ENCODE measurements around the gene ROGDI. TPM values are rescaled to one million over a fixed set of nuclear protein-coding genes. Genes with fewer than 3 reads are reported as not detected.

The ROGDI gene
- total and polyA plus RNA-seq, 4 donors = 14.6 to 37.1 (median 30.5) TPM

- ATAC-seq (ENCODE audit: insufficient read depth, low FRiP score) (no peak), DNase-seq (peak in 1 of 3 donors; percentile 2)
- H3K4me3 ChIP-seq = no peak overlapping the region
- no peak overlapping the region for H3K27ac ChIP-seq (ENCODE audit: low read depth in 1 of 2, low read length in 1 of 2)
- no peaks in the 10 kb centered on the region for H3K36me3 ChIP-seq (ENCODE audit: control insufficient read depth in 4 of 4, insufficient read depth in 4 of 4, low read length in 4 of 4)
- no peaks in the 10 kb centered on the region for H3K27me3 ChIP-seq (ENCODE audit: control insufficient read depth in 3 of 3, insufficient read depth in 3 of 3, low read length in 2 of 3)
- H3K9me3 ChIP-seq (ENCODE audit: control insufficient read depth in 4 of 4, insufficient read depth in 3 of 4, low read length in 3 of 4) = no peaks in the 10 kb centered on the region
- WGBS, 2 donors = 78 to 85% methylated on average over 15 to 16 of the region's 16 CpGs
- no peak overlapping the region for H3K9ac ChIP-seq (ENCODE audit: insufficient read depth in 1 of 2, low read length in 2 of 2)
- H3K4me1 ChIP-seq (ENCODE audit: control insufficient read depth in 5 of 5, insufficient read depth in 5 of 5, low read length in 5 of 5) = no peaks in the 10 kb centered on the region
- no peak for TF ChIP-seq CTCF (IDR thresholded peaks at IDR 0.05; ENCODE audit: control extremely low read depth, extremely low read depth)
Measured at GRCh38 chr16:4783951-4784336, 18.5 kb downstream of the ROGDI start.

- no peak overlapping the region for H3K4me3 ChIP-seq
- H3K9ac ChIP-seq (ENCODE audit: insufficient read depth in 1 of 2, low read length in 2 of 2) = no peak overlapping the region
- no peak for TF ChIP-seq CTCF (IDR thresholded peaks at IDR 0.05; ENCODE audit: control extremely low read depth, extremely low read depth)
- H3K27me3 ChIP-seq (ENCODE audit: control insufficient read depth in 3 of 3, insufficient read depth in 3 of 3, low read length in 2 of 3) = no peaks in the 10 kb centered on the region
- ATAC-seq (ENCODE audit: insufficient read depth, low FRiP score) (no peak), DNase-seq (peak in 1 of 3 donors; percentile 5)
- no peaks in the 10 kb centered on the region for H3K36me3 ChIP-seq (ENCODE audit: control insufficient read depth in 4 of 4, insufficient read depth in 4 of 4, low read length in 4 of 4)
- H3K9me3 ChIP-seq (ENCODE audit: control insufficient read depth in 4 of 4, insufficient read depth in 3 of 4, low read length in 3 of 4) = no peaks in the 10 kb centered on the region
- H3K27ac ChIP-seq (ENCODE audit: low read depth in 1 of 2, low read length in 1 of 2) = no peak overlapping the region
- H3K4me1 ChIP-seq (ENCODE audit: control insufficient read depth in 5 of 5, insufficient read depth in 5 of 5, low read length in 5 of 5) = no peaks in the 10 kb centered on the region
- 88 to 95% methylated on average over 24 to 25 of the region's 25 CpGs for WGBS, 2 donors
Measured at GRCh38 chr16:4783251-4783950, 19.0 kb downstream of the ROGDI start.

GRCh38 chr16:4780235-4780634 is 22.2 kb downstream of the ROGDI start:
- Histone ChIP-seq H3K36me3 (ENCODE audit: control insufficient read depth in 4 of 4, insufficient read depth in 4 of 4, low read length in 4 of 4) (no peaks in the 10 kb centered on the region), H3K9me3 (ENCODE audit: control insufficient read depth in 4 of 4, insufficient read depth in 3 of 4, low read length in 3 of 4) (no peaks in the 10 kb centered on the region), H3K27me3 (ENCODE audit: control insufficient read depth in 3 of 3, insufficient read depth in 3 of 3, low read length in 2 of 3) (no peaks in the 10 kb centered on the region), H3K4me1 (ENCODE audit: control insufficient read depth in 5 of 5, insufficient read depth in 5 of 5, low read length in 5 of 5) (no peaks in the 10 kb centered on the region), H3K9ac (ENCODE audit: insufficient read depth in 1 of 2, low read length in 2 of 2) (no peak overlapping the region), H3K4me3 (no peak overlapping the region), H3K27ac (ENCODE audit: low read depth in 1 of 2, low read length in 1 of 2) (no peak overlapping the region)
- no peak for DNase-seq
- no peak for TF ChIP-seq CTCF (IDR thresholded peaks at IDR 0.05; ENCODE audit: control extremely low read depth, extremely low read depth)
- WGBS, 2 donors = 91 to 92% methylated on average over 4 of the region's 4 CpGs
- ATAC-seq (ENCODE audit: insufficient read depth, low FRiP score) = no peak

GRCh38 chr16:4778050-4778392 is 24.4 kb downstream of the ROGDI start:
- Histone ChIP-seq H3K27ac (ENCODE audit: low read depth in 1 of 2, low read length in 1 of 2) (no peak overlapping the region), H3K4me3 (no peak overlapping the region), H3K9me3 (ENCODE audit: control insufficient read depth in 4 of 4, insufficient read depth in 3 of 4, low read length in 3 of 4) (no peaks in the 10 kb centered on the region), H3K9ac (ENCODE audit: insufficient read depth in 1 of 2, low read length in 2 of 2) (no peak overlapping the region), H3K36me3 (ENCODE audit: control insufficient read depth in 4 of 4, insufficient read depth in 4 of 4, low read length in 4 of 4) (no peaks in the 10 kb centered on the region), H3K4me1 (ENCODE audit: control insufficient read depth in 5 of 5, insufficient read depth in 5 of 5, low read length in 5 of 5) (peaks cover 0 to 2% (median 0%) of the 10 kb centered on the region in 5 donors), H3K27me3 (ENCODE audit: control insufficient read depth in 3 of 3, insufficient read depth in 3 of 3, low read length in 2 of 3) (no peaks in the 10 kb centered on the region)
- 86 to 95% methylated on average over 5 of the region's 5 CpGs for WGBS, 2 donors
- TF ChIP-seq CTCF (IDR thresholded peaks at IDR 0.05; ENCODE audit: control extremely low read depth, extremely low read depth) = no peak
- no peak for ATAC-seq (ENCODE audit: insufficient read depth, low FRiP score)
- DNase-seq = no peak

All from lung (tissue), 12 donors.